ENCODE measurements around the gene BBS2.

DNA sequence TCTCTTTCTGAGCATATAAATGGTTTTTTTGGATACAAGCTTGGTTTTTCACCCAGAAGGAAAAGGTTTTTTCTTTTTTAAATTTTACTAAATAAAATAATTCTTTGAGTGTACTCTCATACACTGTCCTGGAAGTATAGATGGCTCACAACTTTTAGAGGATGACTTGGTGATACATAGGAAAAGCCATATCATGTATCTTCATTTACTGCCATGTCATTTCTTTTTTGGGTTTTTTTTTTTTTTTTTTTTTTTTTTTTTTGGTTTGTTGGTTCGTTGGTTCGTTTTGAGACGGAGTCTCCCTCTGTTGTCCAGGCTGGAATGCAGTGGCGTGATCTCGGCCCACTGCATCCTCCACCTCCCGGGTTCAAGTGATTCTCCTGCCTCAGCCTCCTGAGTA is 56.7 kb downstream of the BBS2 start:
- TF ChIP-seq CTCF (IDR thresholded peaks at IDR 0.05) = no peak
- no peak for TF ChIP-seq ZFX (IDR thresholded peaks at IDR 0.05; ENCODE audit: borderline replicate concordance)
